HG02885 (cell line): Measurements from ENCODE around the gene KHK.
"Not testable (repeated sequence)": the region's sequence is repeated elsewhere in the genome, so short reads cannot be mapped to it uniquely, and the experiment has no call there.

ENCODE experiments used
- ATAC-seq: cut with Tn5 transposase; IDR thresholded peaks from one replicate; pipeline ENCODE4 v1.9.1; 2021; ENCODE audit warnings: mild to moderate bottlenecking; ENCODE audit not compliant: unreplicated experiment, poor library complexity

The KHK gene

DNA sequence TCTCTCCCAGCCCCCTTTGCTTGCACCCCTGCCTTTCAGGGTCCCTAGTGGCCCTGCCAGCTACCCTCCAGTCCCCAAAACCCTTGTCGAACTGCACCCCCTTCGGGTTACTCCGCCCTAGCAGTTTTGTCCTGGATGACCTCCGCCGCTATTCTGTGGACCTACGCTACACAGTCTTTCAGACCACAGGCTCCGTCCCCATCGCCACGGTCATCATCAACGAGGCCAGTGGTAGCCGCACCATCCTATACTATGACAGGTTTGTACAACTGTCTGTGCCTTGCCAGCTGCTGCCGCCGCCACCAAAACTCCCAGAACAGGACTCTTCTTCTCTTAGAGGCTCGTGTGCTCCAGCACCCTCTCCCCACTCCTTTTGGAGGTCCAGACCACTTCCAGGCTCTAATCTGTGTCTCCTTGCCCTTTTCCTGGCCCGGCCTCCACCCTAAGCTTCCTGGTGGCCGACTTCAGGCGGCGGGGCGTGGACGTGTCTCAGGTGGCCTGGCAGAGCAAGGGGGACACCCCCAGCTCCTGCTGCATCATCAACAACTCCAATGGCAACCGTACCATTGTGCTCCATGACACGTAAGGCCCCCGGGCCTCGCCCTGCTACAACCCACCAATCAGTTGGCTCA lies 7.9 kb downstream of the KHK start:
- ATAC-seq: no peak

- no peak for ATAC-seq
These were observed 8.8 kb downstream of the KHK start for GRCh38 chr2:27095427-27095744.

DNA sequence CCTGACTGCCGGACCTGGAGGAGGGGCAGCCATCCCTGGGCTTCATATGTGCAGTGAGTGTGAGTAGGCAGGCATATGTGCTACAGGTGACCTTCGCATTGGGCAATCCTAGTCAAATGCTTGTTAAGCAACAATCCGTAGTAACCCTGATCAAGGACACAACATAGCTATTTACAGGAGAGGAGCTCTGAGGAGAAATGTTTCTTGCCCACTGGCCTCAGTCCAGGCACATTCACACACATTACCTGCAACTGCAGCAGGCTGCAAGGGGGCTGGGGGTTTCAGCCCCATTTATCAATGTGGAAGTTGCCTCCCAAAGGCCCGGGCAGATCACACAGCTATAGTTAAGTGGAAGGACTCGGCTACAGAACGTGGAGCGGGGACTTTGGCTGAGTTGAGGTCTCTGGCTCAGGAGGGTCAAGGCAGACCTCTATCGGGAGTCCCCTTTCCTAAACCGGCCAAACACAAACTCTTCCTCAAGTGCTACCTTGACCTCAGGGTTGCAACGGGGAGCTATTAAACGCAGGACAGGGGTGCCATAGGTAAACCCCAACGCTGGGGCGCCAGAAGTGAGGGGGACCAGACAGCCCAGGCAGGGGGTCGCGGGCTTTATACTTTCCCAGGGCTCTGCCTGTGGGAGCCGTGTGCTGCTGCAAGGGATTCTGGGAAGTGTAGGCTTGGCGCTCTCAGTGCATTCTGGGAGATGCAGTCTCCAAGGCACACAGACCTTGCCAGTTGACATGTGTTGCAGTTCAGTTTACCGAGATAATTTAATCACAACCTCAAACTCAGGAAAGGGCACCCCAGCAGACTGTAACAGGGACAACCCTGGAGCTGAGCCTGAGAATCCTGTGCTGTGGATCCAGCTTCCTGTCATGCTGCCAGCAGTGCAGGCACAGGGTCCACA lies 9.4 kb downstream of the KHK start:
- peak; percentile 72 for ATAC-seq

DNA sequence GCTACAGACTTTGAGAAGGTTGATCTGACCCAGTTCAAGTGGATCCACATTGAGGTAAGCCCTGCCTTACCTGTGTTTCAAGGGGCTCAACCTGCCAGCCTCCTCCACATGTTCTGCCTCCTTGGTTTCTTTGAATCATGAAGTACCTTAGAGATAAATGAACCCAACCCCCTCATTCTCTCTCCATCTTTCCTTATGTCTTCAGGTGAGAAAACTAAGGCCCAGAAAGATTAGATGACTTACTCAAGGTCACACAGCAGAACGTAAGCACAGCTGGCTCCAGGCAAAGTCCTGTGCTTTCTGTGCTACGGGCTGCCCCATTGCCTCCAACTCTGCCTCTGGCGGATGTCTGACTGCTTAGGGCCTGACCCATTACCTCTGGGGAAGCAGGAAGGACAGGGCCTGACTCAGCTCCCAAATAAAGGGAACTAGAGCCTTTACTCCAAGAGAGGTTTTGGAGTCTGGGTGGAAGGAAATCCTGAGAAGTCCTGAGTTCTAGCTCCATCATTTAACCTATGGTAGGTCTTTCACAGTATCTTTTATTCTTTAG lies 10.3 kb downstream of the KHK start:
- ATAC-seq: no peak

GRCh38 chr2:27097341-27097740 lies 10.8 kb downstream of the KHK start:
- ATAC-seq: no peak

GRCh38 chr2:27099334-27099955 lies 12.9 kb downstream of the KHK start:
- ATAC-seq: no peak

GRCh38 chr2:27100036-27100435 lies 13.5 kb downstream of the KHK start:
- no peak for ATAC-seq

DNA sequence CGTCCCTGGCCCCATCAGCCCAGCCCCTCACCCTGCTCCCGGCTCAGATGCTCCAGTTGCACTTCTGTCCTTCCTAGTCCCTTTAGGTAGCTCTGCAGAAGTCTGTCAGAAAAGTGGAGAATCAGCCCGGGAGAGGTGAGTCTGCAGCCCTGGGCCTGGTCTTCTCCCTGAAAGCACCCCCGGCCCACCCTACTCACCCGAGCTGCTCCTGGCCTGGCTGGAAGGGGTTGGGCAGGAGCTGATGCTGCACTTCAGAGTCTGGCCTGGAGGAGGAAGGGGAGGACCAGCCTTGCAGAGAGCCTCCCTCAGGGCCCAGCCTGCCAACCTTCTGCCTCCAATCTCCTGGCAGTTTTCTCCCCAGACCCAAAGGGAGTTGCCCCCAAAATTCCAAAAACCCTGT lies 15.8 kb downstream of the KHK start:
- ATAC-seq: no peak

DNA sequence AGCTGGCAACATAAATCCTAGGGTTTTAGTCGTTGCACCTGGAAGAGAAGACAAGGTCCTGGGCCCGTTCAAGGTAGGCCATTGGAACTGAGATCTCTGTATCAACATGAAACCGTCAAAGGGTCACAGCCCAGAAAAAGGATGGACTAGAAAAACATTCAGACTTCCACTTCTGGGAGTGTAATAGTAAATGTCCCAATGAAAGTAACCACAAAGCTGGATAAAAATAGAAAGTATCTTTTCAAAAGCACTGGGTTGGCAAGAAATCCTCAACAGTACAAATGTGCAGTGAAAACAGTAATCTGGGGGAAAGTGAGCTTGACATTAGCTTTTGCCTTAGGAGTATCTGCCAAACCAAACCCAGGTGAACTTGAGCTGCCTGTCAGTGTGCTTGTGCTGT lies 19.4 kb downstream of the KHK start:
- no peak for ATAC-seq

DNA sequence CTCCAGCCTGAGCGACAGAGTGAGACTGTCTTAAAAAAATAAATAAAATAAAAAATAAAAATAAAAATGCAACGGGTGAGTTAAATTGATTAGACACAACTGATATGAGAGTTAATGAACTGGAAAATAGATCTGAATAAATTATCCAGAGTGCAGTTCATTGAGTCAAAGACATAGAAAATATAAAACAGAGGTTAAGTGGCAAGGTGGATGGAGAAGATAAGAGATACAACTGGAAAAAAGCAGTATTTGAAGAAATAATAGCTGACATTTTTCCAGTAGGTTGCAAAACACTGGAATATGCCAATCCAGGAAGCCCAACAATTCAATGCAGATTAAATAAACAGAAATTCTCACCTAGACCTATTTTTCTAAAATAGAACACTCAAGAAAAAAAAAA lies 21.6 kb downstream of the KHK start:
- ATAC-seq: no peak

GRCh38 chr2:27109083-27109482 lies 22.5 kb downstream of the KHK start:
- ATAC-seq: no peak

GRCh38 chr2:27110603-27111352 lies 24.2 kb downstream of the KHK start:
- not testable (repeated sequence) for ATAC-seq

GRCh38 chr2:27111392-27112078 lies 25.0 kb downstream of the KHK start:
- ATAC-seq: not testable (repeated sequence)

DNA sequence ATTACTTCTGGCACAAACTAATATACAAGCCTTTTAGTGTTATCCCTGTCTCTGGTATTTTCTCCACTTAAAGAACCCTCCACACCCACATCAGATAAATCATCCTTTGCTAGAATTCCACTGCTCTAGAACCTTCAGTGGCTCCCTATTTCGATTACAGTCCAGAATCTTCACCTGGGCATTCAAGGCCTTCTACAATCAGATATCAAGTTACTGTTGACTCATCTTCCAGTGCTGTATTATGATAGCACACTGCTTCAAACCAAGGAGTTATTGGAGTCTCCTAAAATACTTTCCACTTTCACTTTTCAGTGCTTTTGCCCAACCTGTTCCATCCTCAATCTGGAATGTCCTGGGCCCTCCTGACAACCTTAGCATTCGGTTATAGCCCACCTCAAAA lies 28.9 kb downstream of the KHK start:
- ATAC-seq: no peak

GRCh38 chr2:27117995-27118524 lies 31.5 kb downstream of the KHK start:
- ATAC-seq: no peak

DNA sequence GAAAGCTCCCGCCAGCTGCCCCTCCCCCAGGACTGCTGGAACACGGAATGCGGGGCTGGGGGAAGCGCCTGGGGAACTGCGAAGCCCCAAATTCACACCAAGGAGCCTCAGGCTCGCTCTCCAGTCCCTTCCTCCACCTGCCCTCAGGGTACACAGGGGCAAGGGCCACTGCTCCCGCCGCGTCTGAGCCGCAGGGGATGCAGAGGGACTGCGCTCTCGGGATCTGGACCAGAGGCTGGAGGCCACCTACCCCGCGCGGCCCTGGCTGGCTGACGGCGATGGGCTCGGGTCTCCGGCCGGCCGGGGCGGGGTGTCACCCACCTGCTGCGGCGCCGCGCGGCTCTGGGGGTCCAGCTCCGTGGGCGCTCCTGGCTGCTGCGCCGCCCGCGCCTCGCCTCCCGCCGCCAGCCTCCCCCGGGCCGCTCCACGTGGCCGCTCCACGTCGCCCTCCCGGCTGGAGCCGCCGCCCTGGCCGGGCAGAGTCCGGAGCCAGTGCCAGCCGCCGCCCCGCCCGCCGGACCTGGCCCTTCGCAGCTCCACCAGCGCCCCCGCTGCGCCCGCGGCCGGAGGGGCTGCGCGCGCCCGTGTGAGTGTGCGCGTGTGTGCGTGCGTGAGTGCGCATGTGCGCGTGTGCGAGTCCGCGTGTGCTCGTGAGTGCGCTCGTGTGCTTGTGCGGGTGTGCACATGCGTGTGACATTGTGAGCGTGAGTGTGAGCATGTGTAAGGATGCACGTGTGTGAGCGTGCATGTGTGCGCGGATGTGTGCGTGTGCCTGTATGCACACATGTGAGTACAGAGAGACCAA lies 32.2 kb downstream of the KHK start, which contains the start of gene CGREF1:
Gene CGREF1, minus strand, starts transcription at position 604 of the 805 bp plus-strand sequence. CDS start 14,762 bp downstream, outside the sequence.
- ATAC-seq: no peak

DNA sequence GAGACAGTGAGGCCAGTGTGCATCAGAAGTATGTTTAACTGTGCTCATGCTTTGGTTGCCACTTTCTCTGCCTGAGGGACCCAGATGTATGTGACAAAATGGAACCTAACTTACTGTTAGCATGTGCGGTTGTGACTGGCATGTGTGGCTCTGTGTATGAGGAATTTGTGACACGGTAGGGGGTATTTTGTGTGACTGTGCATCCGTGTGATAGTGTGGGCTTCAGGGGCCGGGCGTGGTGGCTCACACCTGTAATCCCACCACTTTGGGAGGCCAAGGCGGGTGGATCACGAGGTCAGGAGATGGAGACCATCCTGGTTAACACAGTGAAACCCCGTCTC lies 32.7 kb downstream of the KHK start:
- ATAC-seq: not testable (repeated sequence)

DNA sequence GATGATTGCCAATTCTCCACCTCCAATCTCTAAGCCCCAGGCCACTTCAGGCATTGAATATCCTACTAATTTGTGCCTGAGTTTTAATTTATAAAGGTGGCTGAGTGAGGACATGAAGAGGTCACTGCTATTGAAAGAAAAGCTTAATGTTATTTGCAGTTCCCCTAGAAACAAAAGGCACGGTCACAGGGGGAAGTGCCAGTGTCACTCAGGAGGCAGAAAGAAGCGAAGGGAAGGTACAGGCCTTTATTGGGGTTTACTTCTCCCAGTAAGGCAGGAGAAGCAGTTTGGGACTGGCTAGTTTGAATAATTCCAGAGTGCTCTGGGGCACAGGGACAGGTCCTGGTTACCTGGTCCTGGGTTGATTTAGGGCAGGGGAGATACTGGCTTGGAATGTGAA lies 35.3 kb downstream of the KHK start:
- ATAC-seq: no peak

- ATAC-seq: no peak
These were observed 36.2 kb downstream of the KHK start for GRCh38 chr2:27122791-27123190.
